IMR-90 (cell line): Measurements from ENCODE around the gene GPR107. TPM values are rescaled to one million over a fixed set of nuclear protein-coding genes. Genes with fewer than 3 reads are reported as not detected.

ENCODE experiments used
- ATAC-seq: fragments of 200-7000 bp; cut with Tn5 transposase; 2 replicates; pipeline ENCODE4 v1.9.1; 2020; ENCODE audit warnings: low read depth, mild to moderate bottlenecking, moderate library complexity
- BruUV-seq: library from RNA; stranded (reverse); fragments of 400-500 nt; replicated peaks from 2 replicates; lab custom pipeline; 2021; lab: Mats Ljungman, UMichigan
- CTCF ChIA-PET: fragments of 300-600 bp; formaldehyde crosslinking; extraction: SDS; loops from one replicate; lab custom pipeline; 2021; ENCODE audit warnings: antibody characterized with exemption; lab: Yijun Ruan, JAX
- POLR2A ChIA-PET: fragments of 300-600 bp; sonication (Branson Sonifier 250); formaldehyde crosslinking; loops from one replicate; lab custom pipeline; 2022; ENCODE audit warnings: antibody characterized with exemption; ENCODE audit not compliant: unreplicated experiment; lab: Charles Lee
- DNase-seq: peaks from one replicate; pipeline ENCODE4 v3.0.0; 2013
- H2AFZ ChIP-seq: replicated peaks from 2 replicates; pipeline ENCODE3; 2013; ENCODE audit warnings: low read length, mild to moderate bottlenecking; ENCODE audit not compliant: poor library complexity
- H2AK5ac ChIP-seq: 2 replicates; pipeline ENCODE4 v1.6.1; 2013; ENCODE audit warnings: low read depth, low read length, inconsistent platforms
- H2AK9ac ChIP-seq: replicated peaks from 2 replicates; pipeline ENCODE3; 2013; ENCODE audit warnings: mild to moderate bottlenecking, low read depth, low read length, moderate library complexity; ENCODE audit not compliant: poor library complexity
- H2BK120ac ChIP-seq: 2 replicates; pipeline ENCODE4 v1.6.1; 2013; ENCODE audit warnings: low read depth, low read length, inconsistent platforms
- H2BK15ac ChIP-seq: 3 replicates; pipeline ENCODE4 v1.6.1; 2013; ENCODE audit warnings: low read depth, low read length, inconsistent platforms
- H2BK20ac ChIP-seq: 2 replicates; pipeline ENCODE4 v1.6.1; 2013; ENCODE audit warnings: low read depth, mild to moderate bottlenecking, inconsistent platforms, low read length, moderate library complexity
- H2BK5ac ChIP-seq: 2 replicates; pipeline ENCODE4 v1.6.1; 2013; ENCODE audit warnings: mild to moderate bottlenecking, low read depth, low read length, inconsistent platforms; ENCODE audit not compliant: poor library complexity, severe bottlenecking
- H3K14ac ChIP-seq: replicated peaks from 2 replicates; pipeline ENCODE4 v1.6.1; 2013; ENCODE audit warnings: low read depth, low read length, inconsistent platforms
- H3K18ac ChIP-seq: 2 replicates; pipeline ENCODE4 v1.6.1; 2013; ENCODE audit warnings: low read depth, low read length, control low read depth
- H3K23ac ChIP-seq: 2 replicates; pipeline ENCODE4 v1.6.1; 2013; ENCODE audit warnings: low read depth, low read length, inconsistent platforms
- H3K27ac ChIP-seq: 2 replicates; pipeline ENCODE4 v1.5.1; 2013; ENCODE audit warnings: mild to moderate bottlenecking, control low read depth, low read length; ENCODE audit not compliant: insufficient read depth
- H3K27me3 ChIP-seq: 2 replicates; pipeline ENCODE4 v1.6.1; 2013; ENCODE audit warnings: low read length; ENCODE audit not compliant: control insufficient read depth, insufficient read depth
- H3K36me3 ChIP-seq: 2 replicates; pipeline ENCODE4 v1.6.1; 2013; ENCODE audit warnings: low read length, mixed read lengths; ENCODE audit not compliant: control insufficient read depth, insufficient read depth
- H3K4ac ChIP-seq: 2 replicates; pipeline ENCODE4 v1.6.1; 2013; ENCODE audit warnings: low read depth, low read length, inconsistent platforms
- H3K4me1 ChIP-seq: 2 replicates; pipeline ENCODE4 v1.6.1; 2013; ENCODE audit warnings: low read length, mixed read lengths; ENCODE audit not compliant: control insufficient read depth, insufficient read depth
- H3K4me2 ChIP-seq: 2 replicates; pipeline ENCODE4 v1.6.1; 2013; ENCODE audit warnings: low read depth, mild to moderate bottlenecking, control low read depth, low read length, moderate library complexity
- H3K4me3 ChIP-seq: 2 replicates; pipeline ENCODE4 v1.5.1; 2013; ENCODE audit warnings: low read depth, mild to moderate bottlenecking, control low read depth, low read length, moderate library complexity; ENCODE audit not compliant: insufficient read depth
- H3K56ac ChIP-seq: 2 replicates; pipeline ENCODE4 v1.6.1; 2013; ENCODE audit warnings: low read length, inconsistent platforms; ENCODE audit not compliant: insufficient read depth; ENCODE audit errors: extremely low read depth
- H3K79me1 ChIP-seq, 2 experiments: 2 replicates each; pipeline ENCODE4 v1.6.1; 2013; ENCODE audit warnings: low read length in 2 of 2, inconsistent platforms in 1 of 2, low read depth in 1 of 2
- H3K9ac ChIP-seq: 2 replicates; pipeline ENCODE4 v1.6.1; 2013; ENCODE audit warnings: low read depth, low read length, control low read depth
- H3K9me1 ChIP-seq: 2 replicates; pipeline ENCODE4 v1.6.1; 2013; ENCODE audit warnings: low read length, inconsistent platforms; ENCODE audit not compliant: insufficient read depth
- H3K9me3 ChIP-seq: 2 replicates; pipeline ENCODE4 v1.6.1; 2013; ENCODE audit warnings: low read length; ENCODE audit not compliant: control insufficient read depth, insufficient read depth
- H4K20me1 ChIP-seq: 2 replicates; pipeline ENCODE4 v1.6.1; 2013; ENCODE audit warnings: low read length, inconsistent platforms; ENCODE audit not compliant: insufficient read depth
- H4K5ac ChIP-seq: 2 replicates; pipeline ENCODE4 v1.6.1; 2013; ENCODE audit warnings: mild to moderate bottlenecking, low read depth, low read length, control low read depth
- H4K8ac ChIP-seq, 2 experiments: 2 replicates each; pipeline ENCODE4 v1.6.1; 2013; ENCODE audit warnings: low read depth in 2 of 2, low read length in 2 of 2, control low read depth in 1 of 2, inconsistent platforms in 1 of 2
- H4K91ac ChIP-seq: 2 replicates; pipeline ENCODE4 v1.6.1; 2013; ENCODE audit warnings: low read depth, low read length, inconsistent platforms; ENCODE audit not compliant: insufficient read depth
- BHLHE40 ChIP-seq: fragments of 150-350 bp; IDR thresholded peaks from 2 replicates; pipeline ENCODE4 v1.6.1; 2016; ENCODE audit warnings: mild to moderate bottlenecking, low read depth, low read length
- CEBPB ChIP-seq: IDR thresholded peaks from 2 replicates; pipeline ENCODE4 v1.6.1; 2012; ENCODE audit warnings: low read depth, low read length, improper control_type of control experiment
- CHD1 ChIP-seq: IDR thresholded peaks from 2 replicates; pipeline ENCODE4 v1.6.1; 2012; ENCODE audit warnings: low read depth, low read length, improper control_type of control experiment
- CTCF ChIP-seq: conservative IDR thresholded peaks from 2 replicates; pipeline ENCODE4 v1.5.1; 2012; ENCODE audit warnings: mild to moderate bottlenecking, low read depth, low read length, improper control_type of control experiment
- FOS ChIP-seq: fragments of 150-350 bp; IDR thresholded peaks from 2 replicates; pipeline ENCODE4 v1.6.1; 2016; ENCODE audit warnings: low read depth, low read length
- MAFK ChIP-seq: IDR thresholded peaks from 2 replicates; pipeline ENCODE4 v1.6.1; 2012; ENCODE audit warnings: low read depth, low read length, improper control_type of control experiment
- MAZ ChIP-seq: IDR thresholded peaks from 2 replicates; pipeline ENCODE4 v1.6.1; 2012; ENCODE audit warnings: low read depth, mild to moderate bottlenecking, low read length, improper control_type of control experiment, moderate library complexity, borderline replicate concordance
- MXI1 ChIP-seq: IDR thresholded peaks from 2 replicates; pipeline ENCODE4 v1.6.1; 2012; ENCODE audit warnings: low read depth, mild to moderate bottlenecking, low read length, moderate library complexity, borderline replicate concordance
- NFE2L2 ChIP-seq: fragments of 150-350 bp; IDR thresholded peaks from 2 replicates; pipeline ENCODE4 v1.6.1; 2016; ENCODE audit warnings: low read depth, mild to moderate bottlenecking, low read length
- POLR2A ChIP-seq: IDR thresholded peaks from 2 replicates; pipeline ENCODE4 v1.6.1; 2012; ENCODE audit warnings: mild to moderate bottlenecking, low read depth, low read length
- RAD21 ChIP-seq: IDR thresholded peaks from 2 replicates; pipeline ENCODE4 v1.6.1; 2012; ENCODE audit warnings: low read length, improper control_type of control experiment
- RCOR1 ChIP-seq: IDR thresholded peaks from 2 replicates; pipeline ENCODE4 v1.6.1; 2012; ENCODE audit warnings: mild to moderate bottlenecking, low read length, improper control_type of control experiment; ENCODE audit not compliant: insufficient replicate concordance
- RFX5 ChIP-seq: IDR thresholded peaks from 2 replicates; pipeline ENCODE4 v1.8.0; 2012; ENCODE audit warnings: low read depth, mild to moderate bottlenecking, low read length, moderate library complexity
- SMC3 ChIP-seq: fragments of 150-350 bp; IDR thresholded peaks from 2 replicates; pipeline ENCODE4 v1.6.1; 2016; ENCODE audit warnings: low read depth, mild to moderate bottlenecking, antibody characterized with exemption, low read length, moderate library complexity
- USF2 ChIP-seq: fragments of 150-350 bp; IDR thresholded peaks from 2 replicates; pipeline ENCODE4 v1.6.1; 2017; ENCODE audit warnings: mild to moderate bottlenecking, antibody characterized with exemption, low read length, low read depth
- WGBS, 2 experiments: methylation state at CpG; one replicate each; pipeline versions ENCODE4 v1.1.5 to v1.1.7; 2013; ENCODE audit warnings: missing lambda C conversion rate in 2 of 2; ENCODE audit not compliant: insufficient read length in 1 of 2; ENCODE audit errors: extremely low coverage in 2 of 2; 5-methylcytosine and 5-hydroxymethylcytosine counted together
- dilution Hi-C: fragments of 300-500 bp; cut with HindIII; formaldehyde crosslinking; loops from one replicate; pipeline ENCODE4 v1.14.3; 2018; ENCODE audit warnings: low sequenced_read_pairs; ENCODE audit not compliant: unreplicated experiment
- in situ Hi-C: fragments of 300-500 bp; cut with MboI; formaldehyde crosslinking; loops from 3 replicates; pipeline ENCODE4 v1.14.3; 2019; ENCODE audit warnings: low sequenced_read_pairs, inconsistent platforms, mixed read lengths
- intact Hi-C: fragments of 100-400 bp; cut with micrococcal nuclease; formaldehyde crosslinking; loops from 2 replicates; pipeline ENCODE4 v1.10.0; 2022
- polyA plus RNA-seq, 3 experiments: library from polyadenylated mRNA; depleted of rRNA; stranded (reverse); fragments of >200 nt; gene quantifications; 2 replicates each; pipeline ENCODE4 v1.2.3, GENCODE V29; 2012; ENCODE audit warnings: low replicate concordance in 1 of 3
- total RNA-seq: library from RNA; depleted of rRNA; stranded (reverse); fragments of >200 nt; gene quantifications from 2 replicates; pipeline ENCODE4 v1.2.3, GENCODE V29; 2012
- TF ChIP-seq, protein P1 (sequence below): fragments of 150-350 bp; IDR thresholded peaks from 2 replicates; pipeline ENCODE4 v1.6.1; 2016; ENCODE audit warnings: low read depth, mild to moderate bottlenecking, low read length, moderate library complexity, borderline replicate concordance

Gene GPR107
- total and polyA plus RNA-seq, 2 of the 4 experiments (the other 2 are of a cell fraction) = 16.7 to 21.6 TPM

DNA sequence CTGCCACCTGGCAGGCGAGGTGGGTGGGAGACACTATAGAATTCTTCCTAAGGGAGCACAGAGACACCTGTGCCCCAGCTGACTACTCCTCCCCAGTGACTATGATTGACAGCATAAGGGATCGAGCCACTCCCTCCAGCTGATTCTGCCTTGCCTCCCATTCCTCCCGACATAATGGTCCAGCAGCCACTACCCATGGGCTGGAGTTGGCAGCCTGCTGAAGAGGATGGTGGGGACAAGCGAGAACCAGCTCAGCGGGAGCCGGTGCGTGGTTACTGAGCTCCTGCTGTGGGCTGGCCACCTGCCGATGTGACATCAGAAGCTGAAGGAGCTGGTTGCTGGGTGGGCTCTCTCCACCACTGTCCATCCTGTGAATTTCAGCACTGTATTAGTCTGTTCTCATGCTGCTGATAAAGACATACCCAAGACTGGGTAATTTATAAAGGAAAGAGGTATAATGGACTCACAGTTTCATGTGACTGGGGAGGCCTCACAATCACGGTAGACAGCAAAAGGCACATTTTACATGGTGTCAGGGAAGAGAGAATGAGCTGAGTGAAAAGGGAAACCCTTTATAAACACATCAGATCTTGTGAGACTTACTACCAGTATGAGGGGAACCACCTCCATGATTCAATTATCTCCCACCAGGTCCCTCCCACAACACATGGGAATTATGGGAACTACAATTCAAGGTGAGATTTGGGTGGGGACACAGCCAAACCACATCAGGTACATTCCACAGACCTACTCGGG is 106.4 kb downstream of the GPR107 start:
- Histone ChIP-seq H3K18ac (no peak overlapping the region), H3K4ac (no peak overlapping the region), H4K5ac (no peak overlapping the region), H2AFZ (no peak overlapping the region), H2BK120ac (no peak overlapping the region), H3K23ac (no peak overlapping the region), H3K56ac (no peak overlapping the region), H3K4me1 (no peaks in the 10 kb centered on the region), H2AK5ac (no peak overlapping the region), H2BK15ac (no peak overlapping the region), H3K4me2 (no peak overlapping the region), H4K20me1 (no peaks in the 10 kb centered on the region), H3K9me3 (no peaks in the 10 kb centered on the region), H3K9me1 (no peaks in the 10 kb centered on the region), H3K14ac (no peak overlapping the region), H3K9ac (no peak overlapping the region), H4K91ac (no peak overlapping the region), H3K36me3 (no peaks in the 10 kb centered on the region), H2AK9ac (no peak overlapping the region), H2BK20ac (no peak overlapping the region), H4K8ac (no peak overlapping the region), H3K4me3 (no peak overlapping the region), H2BK5ac (no peak overlapping the region), H3K27me3 (no peaks in the 10 kb centered on the region; the same call in 1 of the 2 replicates), H3K79me1 (no peaks in the 10 kb centered on the region), H3K27ac (no peak overlapping the region)
- intact Hi-C loops (no loop called here), dilution Hi-C loops (no loop called here), in situ Hi-C loops (no loop called here)
- WGBS, 2 experiments = 87% methylated on average over 4 of the region's 10 CpGs; no CpG with 5 or more reads in 1 of the 2 experiments
- CTCF ChIA-PET = no interaction called here
- no peak for ATAC-seq
- TF ChIP-seq RAD21 = no peak
- TF ChIP-seq RCOR1 = no peak
- no peak for TF ChIP-seq MAZ
- no peak for TF ChIP-seq CTCF
- no peak for TF ChIP-seq MAFK
- TF ChIP-seq, protein P1, sequence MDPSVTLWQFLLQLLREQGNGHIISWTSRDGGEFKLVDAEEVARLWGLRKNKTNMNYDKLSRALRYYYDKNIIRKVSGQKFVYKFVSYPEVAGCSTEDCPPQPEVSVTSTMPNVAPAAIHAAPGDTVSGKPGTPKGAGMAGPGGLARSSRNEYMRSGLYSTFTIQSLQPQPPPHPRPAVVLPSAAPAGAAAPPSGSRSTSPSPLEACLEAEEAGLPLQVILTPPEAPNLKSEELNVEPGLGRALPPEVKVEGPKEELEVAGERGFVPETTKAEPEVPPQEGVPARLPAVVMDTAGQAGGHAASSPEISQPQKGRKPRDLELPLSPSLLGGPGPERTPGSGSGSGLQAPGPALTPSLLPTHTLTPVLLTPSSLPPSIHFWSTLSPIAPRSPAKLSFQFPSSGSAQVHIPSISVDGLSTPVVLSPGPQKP = no peak
- TF ChIP-seq RFX5 = no peak
- no peak for TF ChIP-seq SMC3
- no peak for TF ChIP-seq USF2
- TF ChIP-seq POLR2A = no peak
- TF ChIP-seq CHD1 = no peak
- no peak for TF ChIP-seq MXI1
- no peak for TF ChIP-seq CEBPB
- TF ChIP-seq FOS = no peak
- no peak for TF ChIP-seq NFE2L2
- no peak for TF ChIP-seq BHLHE40
- BruUV-seq = no TSS peak
- POLR2A ChIA-PET = no interaction called here
- DNase-seq = no peak
